ENCODE measurements around the gene CDKN2B-AS1. TPM values are rescaled to one million over a fixed set of nuclear protein-coding genes. Genes with fewer than 3 reads are reported as not detected.

CDKN2B-AS1 gene
- total and polyA plus RNA-seq, 5 donors from 2014 or later: 0.36 to 1.1 (median 0.99) TPM; not detected in 2

DNA sequence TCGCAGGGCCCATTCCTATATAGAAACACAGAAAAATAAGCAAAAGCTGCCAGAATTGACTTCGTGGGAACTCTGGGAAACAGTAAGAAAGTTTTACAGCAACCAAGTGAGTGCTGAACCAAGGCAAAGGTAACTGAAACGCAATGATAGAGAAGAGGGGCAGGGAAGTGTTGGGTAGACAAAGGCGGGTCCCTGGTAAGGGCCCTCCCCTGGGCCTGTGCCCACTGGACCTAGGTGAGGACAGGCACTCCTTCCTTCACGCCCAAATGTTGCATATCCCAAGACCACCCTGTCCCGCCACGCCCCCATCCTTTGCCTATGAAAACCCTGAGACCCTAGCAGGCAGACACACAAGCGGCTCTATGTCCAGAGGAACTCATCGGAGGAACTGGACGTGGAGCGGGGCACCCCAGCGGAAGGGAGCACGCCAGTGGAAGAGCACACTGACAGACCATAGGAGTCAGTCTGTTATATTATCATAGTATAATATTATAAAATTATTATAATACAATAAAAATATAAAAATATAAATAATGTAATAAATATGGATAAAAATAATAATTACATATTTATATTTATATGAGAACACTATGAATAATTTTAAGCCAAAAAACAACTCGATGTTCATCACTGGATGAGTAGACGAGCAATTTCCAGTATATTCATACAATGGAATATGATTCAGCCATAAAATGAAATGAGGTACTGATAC is 28.3 kb upstream of the CDKN2B-AS1 start:
- no peak overlapping the region for H3K4me3 ChIP-seq (ENCODE audit: low read depth, low read length)
- ATAC-seq (ENCODE audit: low read depth in 2 of 2): no peak
- peaks cover 24% of the 10 kb centered on the region for H3K4me1 ChIP-seq (ENCODE audit: control insufficient read depth, insufficient read depth, low read length, poor library complexity, severe bottlenecking)
- Mint-ChIP-seq H3K27ac (no peak overlapping the region), H3K4me1 (peaks cover 8 to 47% (median 25%) of the 10 kb centered on the region in 4 donors), H3K9me3 (peaks cover 0 to 30% (median 9%) of the 10 kb centered on the region in 7 donors), H3K4me3 (peak overlapping the region in 3 of 4 donors; percentile 7 to 55 (median 55)), H3K36me3 (peaks cover 8% of the 10 kb centered on the region), H3K27me3 (peaks cover 92% of the 10 kb centered on the region)
- H3K27ac ChIP-seq (ENCODE audit: insufficient read depth, low read length, poor library complexity, severe bottlenecking): no peak overlapping the region
- H3K36me3 ChIP-seq (ENCODE audit: control insufficient read depth, insufficient read depth, low read length): no peaks in the 10 kb centered on the region
- DNase-seq: no peak
- peaks cover 74% of the 10 kb centered on the region for H3K27me3 ChIP-seq (ENCODE audit: control insufficient read depth, insufficient read depth, low read length)
- peaks cover 23 to 42% of the 10 kb centered on the region in 2 experiments for H3K9me3 ChIP-seq (ENCODE audit: control insufficient read depth in 2 of 2, low read length in 2 of 2)

DNA sequence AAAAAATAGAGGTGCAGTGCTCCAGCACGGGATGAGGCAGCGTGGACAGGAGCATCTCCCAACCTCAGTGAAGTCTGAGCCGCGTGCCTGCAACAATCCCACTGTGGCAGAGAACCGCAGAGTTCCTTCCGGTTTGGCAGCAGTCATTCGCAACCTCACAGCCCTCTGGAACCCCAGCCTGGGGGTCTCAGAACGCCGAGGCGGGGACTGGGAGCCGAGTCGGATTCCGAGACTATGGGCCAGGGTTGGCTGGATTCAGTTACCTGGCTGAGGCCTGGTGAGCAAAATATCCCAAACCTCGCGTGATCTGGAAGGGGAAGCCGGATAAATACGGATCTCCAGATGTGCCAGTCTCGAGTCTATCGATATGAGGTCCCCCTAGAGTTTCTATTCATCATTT is 27.4 kb upstream of the CDKN2B-AS1 start:
- Histone ChIP-seq H3K4me3 (ENCODE audit: low read depth, low read length) (no peak overlapping the region), H3K27ac (ENCODE audit: insufficient read depth, low read length, poor library complexity, severe bottlenecking) (no peak overlapping the region), H3K36me3 (ENCODE audit: control insufficient read depth, insufficient read depth, low read length) (no peaks in the 10 kb centered on the region), H3K4me1 (ENCODE audit: control insufficient read depth, insufficient read depth, low read length, poor library complexity, severe bottlenecking) (peaks cover 24% of the 10 kb centered on the region), H3K9me3 (ENCODE audit: control insufficient read depth in 2 of 2, low read length in 2 of 2) (peaks cover 23 to 42% of the 10 kb centered on the region in 2 experiments), H3K27me3 (ENCODE audit: control insufficient read depth, insufficient read depth, low read length) (peaks cover 79% of the 10 kb centered on the region)
- ATAC-seq (ENCODE audit: low read depth in 2 of 2): no peak
- H3K4me1 Mint-ChIP-seq: peaks cover 9 to 48% (median 25%) of the 10 kb centered on the region in 4 donors
- H3K4me3 Mint-ChIP-seq: peak overlapping the region in 1 of 4 donors; percentile 55
- no peak for DNase-seq
- H3K36me3 Mint-ChIP-seq: peaks cover 8% of the 10 kb centered on the region
- H3K27ac Mint-ChIP-seq: no peak overlapping the region
- H3K27me3 Mint-ChIP-seq: peaks cover 92% of the 10 kb centered on the region
- H3K9me3 Mint-ChIP-seq: peaks cover 0 to 30% (median 8%) of the 10 kb centered on the region in 7 donors

DNA sequence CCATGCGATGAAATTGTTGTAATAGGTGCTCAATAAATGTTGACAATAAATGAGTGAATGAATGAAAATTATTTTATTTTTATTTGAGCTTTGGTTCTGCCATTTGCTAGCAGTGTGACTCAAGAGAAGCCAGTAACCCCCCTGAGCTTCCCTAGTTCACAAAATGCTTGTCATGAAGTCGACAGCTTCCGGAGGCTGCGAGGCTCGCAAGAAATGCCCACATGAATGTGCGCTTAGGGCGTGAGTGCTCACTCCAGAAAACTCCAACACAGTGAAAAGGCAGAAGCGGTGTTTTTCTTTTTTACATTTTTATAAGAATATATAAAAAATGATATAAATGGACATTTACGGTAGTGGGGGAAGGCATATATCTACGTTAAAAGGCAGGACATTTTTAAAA is 26.9 kb upstream of the CDKN2B-AS1 start:
- peaks cover 92% of the 10 kb centered on the region for H3K27me3 Mint-ChIP-seq
- peaks cover 82% of the 10 kb centered on the region for H3K27me3 ChIP-seq (ENCODE audit: control insufficient read depth, insufficient read depth, low read length)
- DNase-seq: peak in 1 of 3 donors; percentile 39

DNA sequence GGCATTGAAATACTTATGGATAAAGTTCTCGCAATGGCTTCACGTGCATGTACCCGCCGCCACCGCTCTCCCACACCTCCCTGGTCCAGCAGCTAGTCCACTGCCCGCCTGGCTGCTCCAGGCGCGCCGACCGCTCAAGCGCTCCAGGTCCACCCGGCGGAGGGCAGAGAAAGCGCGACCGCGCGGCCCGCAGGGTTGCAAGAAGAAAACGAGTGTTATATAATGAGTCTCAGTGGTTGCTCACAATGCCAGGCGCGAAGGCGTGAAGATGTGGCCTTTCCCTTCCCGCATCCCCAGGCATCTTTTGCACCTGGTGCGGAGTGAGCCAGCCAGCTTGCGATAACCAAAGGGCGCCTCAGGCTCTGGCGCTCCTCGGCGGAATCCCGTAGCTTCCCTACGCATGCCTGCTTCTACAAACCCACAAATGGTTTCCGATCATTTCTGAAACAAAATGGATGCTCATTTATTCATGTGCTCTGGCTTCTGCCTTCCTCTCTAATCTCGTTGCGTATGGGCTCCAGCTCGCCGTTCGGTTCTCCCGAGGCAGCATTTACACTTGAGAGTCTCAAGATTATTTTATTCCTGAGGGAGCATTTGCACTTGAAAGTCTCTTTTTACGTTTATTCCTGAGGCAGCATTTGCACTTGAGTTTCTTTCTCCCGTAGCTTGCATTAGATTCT is 26.1 kb upstream of the CDKN2B-AS1 start:
- peaks cover 92% of the 10 kb centered on the region for H3K27me3 Mint-ChIP-seq
- peaks cover 8% of the 10 kb centered on the region for H3K36me3 Mint-ChIP-seq
- no peak overlapping the region for H3K27ac ChIP-seq (ENCODE audit: insufficient read depth, low read length, poor library complexity, severe bottlenecking)
- H3K9me3 ChIP-seq (ENCODE audit: control insufficient read depth in 2 of 2, low read length in 2 of 2): peaks cover 20 to 42% of the 10 kb centered on the region in 2 experiments
- H3K4me3 Mint-ChIP-seq: peak overlapping the region; percentile 34 to 74 (median 54)
- peaks cover 81% of the 10 kb centered on the region for H3K27me3 ChIP-seq (ENCODE audit: control insufficient read depth, insufficient read depth, low read length)
- peak overlapping the region; percentile 3 for H3K4me3 ChIP-seq (ENCODE audit: low read depth, low read length)
- DNase-seq (peak in 2 of 3 donors; percentile 21 to 37), ATAC-seq (ENCODE audit: low read depth in 2 of 2) (no peak)
- H3K27ac Mint-ChIP-seq: peak overlapping the region in 2 of 3 donors; percentile 60 to 64
- peaks cover 0 to 30% (median 4%) of the 10 kb centered on the region in 7 donors for H3K9me3 Mint-ChIP-seq
- no peaks in the 10 kb centered on the region for H3K36me3 ChIP-seq (ENCODE audit: control insufficient read depth, insufficient read depth, low read length)
- peaks cover 24% of the 10 kb centered on the region for H3K4me1 ChIP-seq (ENCODE audit: control insufficient read depth, insufficient read depth, low read length, poor library complexity, severe bottlenecking)
- H3K4me1 Mint-ChIP-seq: peaks cover 9 to 51% (median 24%) of the 10 kb centered on the region in 4 donors

More for the DNA sequence above, 26.9 kb upstream of the CDKN2B-AS1 start:
- Mint-ChIP-seq H3K4me3 (no peak overlapping the region), H3K4me1 (peaks cover 9 to 53% (median 25%) of the 10 kb centered on the region in 4 donors), H3K36me3 (peaks cover 8% of the 10 kb centered on the region), H3K9me3 (peaks cover 0 to 30% (median 8%) of the 10 kb centered on the region in 7 donors), H3K27ac (no peak overlapping the region)
- ATAC-seq (ENCODE audit: low read depth in 2 of 2): no peak
- H3K9me3 ChIP-seq (ENCODE audit: control insufficient read depth in 2 of 2, low read length in 2 of 2): peaks cover 20 to 42% of the 10 kb centered on the region in 2 experiments
- no peak overlapping the region for H3K4me3 ChIP-seq (ENCODE audit: low read depth, low read length)
- peaks cover 24% of the 10 kb centered on the region for H3K4me1 ChIP-seq (ENCODE audit: control insufficient read depth, insufficient read depth, low read length, poor library complexity, severe bottlenecking)
- H3K36me3 ChIP-seq (ENCODE audit: control insufficient read depth, insufficient read depth, low read length): no peaks in the 10 kb centered on the region
- no peak overlapping the region for H3K27ac ChIP-seq (ENCODE audit: insufficient read depth, low read length, poor library complexity, severe bottlenecking)

DNA sequence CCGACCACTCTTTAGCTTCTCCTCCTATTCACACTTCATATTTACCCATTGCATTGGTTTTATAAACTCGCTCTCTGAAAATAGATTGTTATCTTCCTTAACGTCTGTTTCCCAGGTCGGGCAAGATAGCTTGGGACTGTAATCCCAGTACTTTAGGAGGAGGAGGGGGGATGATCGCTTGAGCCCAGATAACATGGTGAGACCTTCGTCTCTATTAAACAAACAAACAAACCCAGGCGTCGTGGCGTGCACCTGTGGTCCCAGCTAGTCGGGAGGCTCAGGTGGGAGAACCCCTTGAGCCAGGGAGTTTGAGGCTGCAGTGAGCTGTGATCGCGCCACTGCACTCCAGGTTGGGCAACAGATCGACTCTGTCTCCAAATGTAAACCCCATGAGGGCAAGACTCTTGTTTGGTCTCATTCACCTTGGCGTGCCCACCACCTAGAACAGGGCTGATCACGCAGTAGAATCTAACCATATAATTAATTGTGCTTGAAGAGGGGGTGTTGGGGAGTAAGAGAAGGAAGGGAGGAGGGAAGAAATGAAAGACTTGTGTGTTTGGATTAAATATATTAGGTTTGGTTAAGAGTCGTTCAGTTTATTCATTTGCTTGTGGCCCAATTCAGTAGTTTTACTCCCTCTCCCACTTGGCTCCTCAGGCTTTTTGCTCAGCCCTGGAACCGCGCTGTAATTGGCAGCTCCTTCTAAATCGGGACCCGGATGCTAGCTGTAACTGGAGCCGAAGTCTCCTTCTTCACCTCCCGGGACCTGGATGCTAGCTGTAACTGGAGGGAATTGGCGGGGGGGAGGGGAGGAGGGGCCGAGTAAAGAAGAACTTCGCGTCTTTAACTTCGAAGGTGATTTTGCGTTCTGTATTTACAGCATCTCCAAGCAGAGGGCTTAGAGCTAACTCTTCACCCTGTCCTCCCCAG is 25.3 kb upstream of the CDKN2B-AS1 start:
- ATAC-seq (ENCODE audit: low read depth in 2 of 2): no peak
- peaks cover 30% of the 10 kb centered on the region for H3K4me1 ChIP-seq (ENCODE audit: control insufficient read depth, insufficient read depth, low read length, poor library complexity, severe bottlenecking)
- H3K4me3 ChIP-seq (ENCODE audit: low read depth, low read length): no peak overlapping the region
- no peaks in the 10 kb centered on the region for H3K36me3 ChIP-seq (ENCODE audit: control insufficient read depth, insufficient read depth, low read length)
- peaks cover 8% of the 10 kb centered on the region for H3K36me3 Mint-ChIP-seq
- H3K4me3 Mint-ChIP-seq: peak overlapping the region; percentile 34 to 74 (median 54)
- H3K27ac ChIP-seq (ENCODE audit: insufficient read depth, low read length, poor library complexity, severe bottlenecking): no peak overlapping the region
- peaks cover 92% of the 10 kb centered on the region for H3K27me3 Mint-ChIP-seq
- no peak for DNase-seq
- H3K4me1 Mint-ChIP-seq: peaks cover 9 to 48% (median 26%) of the 10 kb centered on the region in 4 donors
- H3K9me3 Mint-ChIP-seq: peaks cover 0 to 30% (median 4%) of the 10 kb centered on the region in 7 donors
- peaks cover 79% of the 10 kb centered on the region for H3K27me3 ChIP-seq (ENCODE audit: control insufficient read depth, insufficient read depth, low read length)
- peak overlapping the region in 2 of 3 donors; percentile 64 to 83 for H3K27ac Mint-ChIP-seq
- peaks cover 20 to 41% of the 10 kb centered on the region in 2 experiments for H3K9me3 ChIP-seq (ENCODE audit: control insufficient read depth in 2 of 2, low read length in 2 of 2)

DNA sequence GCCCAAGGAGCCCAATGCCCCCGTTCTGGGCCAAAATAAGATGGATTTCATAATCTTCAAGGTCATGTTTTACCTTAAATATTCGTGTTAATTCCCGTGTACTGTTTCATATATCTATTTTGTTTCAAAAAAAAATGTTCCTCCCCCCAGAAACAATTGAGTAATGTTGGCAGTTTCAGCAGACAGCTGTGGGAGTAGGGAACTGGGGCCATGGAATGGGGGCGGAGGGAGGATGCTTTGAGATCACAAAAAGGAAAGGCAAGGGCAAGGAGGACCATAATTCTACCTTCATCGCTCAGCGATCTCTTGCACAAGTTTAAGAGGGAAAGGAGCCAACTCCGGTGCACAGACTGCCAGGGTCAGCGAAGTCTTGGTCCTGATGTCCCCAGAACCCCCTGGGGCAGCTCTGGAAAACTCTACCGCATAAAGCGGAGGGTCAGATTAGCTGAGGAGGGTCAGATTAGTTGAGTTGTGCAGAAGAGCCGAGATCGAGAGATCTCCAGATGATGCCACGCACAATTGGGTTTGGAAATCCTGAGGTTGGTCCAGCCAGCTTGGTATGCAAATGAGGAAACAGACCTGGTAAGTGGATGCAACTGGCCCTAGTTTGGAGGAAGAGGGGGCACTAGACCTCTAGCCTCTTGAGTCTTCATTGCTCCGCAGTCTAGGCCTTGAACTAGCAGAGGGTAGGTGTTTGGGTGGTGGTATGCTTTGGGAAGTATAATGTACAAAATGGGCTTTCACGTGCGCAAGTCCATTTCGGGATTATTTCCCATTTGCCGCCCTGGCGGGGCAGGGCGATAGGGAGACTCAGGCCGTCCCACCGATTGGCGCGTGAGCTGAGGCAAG is 24.4 kb upstream of the CDKN2B-AS1 start:
- H3K27ac ChIP-seq (ENCODE audit: insufficient read depth, low read length, poor library complexity, severe bottlenecking): no peak overlapping the region
- H3K4me1 Mint-ChIP-seq: peaks cover 10 to 51% (median 32%) of the 10 kb centered on the region in 4 donors
- peak overlapping the region in 2 of 4 donors; percentile 16 to 77 for H3K4me3 Mint-ChIP-seq
- no peaks in the 10 kb centered on the region for H3K36me3 ChIP-seq (ENCODE audit: control insufficient read depth, insufficient read depth, low read length)
- peaks cover 92% of the 10 kb centered on the region for H3K27me3 Mint-ChIP-seq
- peaks cover 8% of the 10 kb centered on the region for H3K36me3 Mint-ChIP-seq
- no peak overlapping the region for H3K4me3 ChIP-seq (ENCODE audit: low read depth, low read length)
- H3K9me3 Mint-ChIP-seq: peaks cover 0 to 30% (median 4%) of the 10 kb centered on the region in 7 donors
- peak overlapping the region in 1 of 3 donors; percentile 32 for H3K27ac Mint-ChIP-seq
- ATAC-seq (ENCODE audit: low read depth in 2 of 2): no peak
- no peak for DNase-seq
- H3K27me3 ChIP-seq (ENCODE audit: control insufficient read depth, insufficient read depth, low read length): peaks cover 79% of the 10 kb centered on the region
- H3K9me3 ChIP-seq (ENCODE audit: control insufficient read depth in 2 of 2, low read length in 2 of 2): peaks cover 20 to 37% of the 10 kb centered on the region in 2 experiments
- peaks cover 31% of the 10 kb centered on the region for H3K4me1 ChIP-seq (ENCODE audit: control insufficient read depth, insufficient read depth, low read length, poor library complexity, severe bottlenecking)
